Activated CD4-positive, alpha-beta memory T cell treated with anti-CD3 and anti-CD28 coated beads, Interleukin-2, amount 10 ng/mL, durations not matched to agents 7 days and 5 days (primary cell): ENCODE measurements around the gene CCL17. TPM values are rescaled to one million over a fixed set of nuclear protein-coding genes. Genes with fewer than 3 reads are reported as not detected.

ENCODE experiments used
- CTCF ChIA-PET: fragments of 350-600 bp; sonication (Branson Sonifier 250); formaldehyde crosslinking; loops from one replicate; lab custom pipeline; 2021; ENCODE audit warnings: antibody characterized with exemption, inconsistent platforms; lab: Charles Lee
- POLR2A ChIA-PET: fragments of 350-600 bp; sonication (Branson Sonifier 250); formaldehyde crosslinking; loops from one replicate; lab custom pipeline; 2021; ENCODE audit warnings: antibody characterized with exemption; lab: Charles Lee
- DNase-seq: peaks from one replicate; pipeline ENCODE4 v3.0.0-alpha.2; 2020
- H3K27ac Mint-ChIP-seq: one replicate; pipeline ENCODE4 v1.8.0; 2021; ENCODE audit warnings: mild to moderate bottlenecking, mixed read lengths
- H3K27me3 Mint-ChIP-seq: one replicate; pipeline ENCODE4 v1.8.0; 2021; ENCODE audit warnings: mixed read lengths
- H3K36me3 Mint-ChIP-seq: one replicate; pipeline ENCODE4 v1.8.0; 2021; ENCODE audit warnings: low read depth, mixed read lengths
- H3K4me1 Mint-ChIP-seq: one replicate; pipeline ENCODE4 v1.8.0; 2021; ENCODE audit warnings: mixed read lengths
- H3K4me3 Mint-ChIP-seq: one replicate; pipeline ENCODE4 v1.8.0; 2021; ENCODE audit warnings: mild to moderate bottlenecking, mixed read lengths
- H3K9me3 Mint-ChIP-seq: one replicate; pipeline ENCODE4 v1.8.0; 2021; ENCODE audit warnings: mixed read lengths
- total RNA-seq, 2 experiments: library from RNA; stranded (reverse); gene quantifications; one replicate each; pipeline ENCODE4 v1.2.3, GENCODE V29; 2021

The CCL17 gene
- total RNA-seq: not detected

GRCh38 chr16:57403965-57404817 lies at the start of gene CCL17:
TSS of gene CCL17 (plus strand) at chr16:57404767. CDS start at chr16:57413933, 9,166 bp downstream.
- no peak within 1 kb of the TSS for H3K4me3 Mint-ChIP-seq
- H3K4me1 Mint-ChIP-seq: no peaks in the 10 kb centered on the region
- H3K27me3 Mint-ChIP-seq: peaks cover 6% of the 10 kb centered on the region
- ChIA-PET POLR2A (interaction anchor here (1.1 kb wide), 1 partner anchor 14 kb away, joined by 3 read pairs; no protein-coding TSS in a partner anchor), CTCF (interaction anchor here (0.8 to 1.6 kb wide), 3 partner anchors 13 to 58 kb away, joined by 3 to 4 read pairs (median 4); partner anchors contain the start of gene POLR2C)
- no peaks in the 10 kb centered on the region for H3K9me3 Mint-ChIP-seq
- H3K36me3 Mint-ChIP-seq: no peaks in the 10 kb centered on the region
- no peak for DNase-seq
- H3K27ac Mint-ChIP-seq: no peak within 1 kb of the TSS

- no peak for DNase-seq
- Mint-ChIP-seq H3K27ac (no peak overlapping the region), H3K9me3 (no peaks in the 10 kb centered on the region), H3K27me3 (peaks cover 15% of the 10 kb centered on the region), H3K4me3 (no peak overlapping the region), H3K4me1 (no peaks in the 10 kb centered on the region), H3K36me3 (no peaks in the 10 kb centered on the region)
- ChIA-PET POLR2A (no interaction called here), CTCF (no interaction called here)
Observed at GRCh38 chr16:57355898-57356414, 48.6 kb upstream of the CCL17 start.

GRCh38 chr16:57356547-57356946 lies 48.0 kb upstream of the CCL17 start:
- POLR2A ChIA-PET: no interaction called here
- Mint-ChIP-seq H3K36me3 (no peaks in the 10 kb centered on the region), H3K4me1 (no peaks in the 10 kb centered on the region), H3K27ac (no peak overlapping the region), H3K9me3 (no peaks in the 10 kb centered on the region), H3K27me3 (peaks cover 15% of the 10 kb centered on the region), H3K4me3 (no peak overlapping the region)
- DNase-seq: no peak
- CTCF ChIA-PET: no interaction called here

GRCh38 chr16:57357330-57358085 lies 47.1 kb upstream of the CCL17 start:
- no peaks in the 10 kb centered on the region for H3K36me3 Mint-ChIP-seq

GRCh38 chr16:57358086-57358420 lies 46.5 kb upstream of the CCL17 start:
- Mint-ChIP-seq H3K4me1 (no peaks in the 10 kb centered on the region), H3K36me3 (no peaks in the 10 kb centered on the region), H3K27ac (no peak overlapping the region), H3K27me3 (peaks cover 7% of the 10 kb centered on the region), H3K4me3 (no peak overlapping the region), H3K9me3 (no peaks in the 10 kb centered on the region)
- ChIA-PET CTCF (no interaction called here), POLR2A (no interaction called here)
- no peak for DNase-seq

More at GRCh38 chr16:57357330-57358085, 47.1 kb upstream of the CCL17 start:
- no peak overlapping the region for H3K27ac Mint-ChIP-seq
- no peak for DNase-seq
- H3K27me3 Mint-ChIP-seq: peaks cover 8% of the 10 kb centered on the region
- no peaks in the 10 kb centered on the region for H3K9me3 Mint-ChIP-seq
- H3K4me1 Mint-ChIP-seq: no peaks in the 10 kb centered on the region
- no peak overlapping the region for H3K4me3 Mint-ChIP-seq
- ChIA-PET POLR2A (no interaction called here), CTCF (no interaction called here)

- no peaks in the 10 kb centered on the region for H3K4me1 Mint-ChIP-seq
- H3K4me3 Mint-ChIP-seq: no peak within 1 kb of the TSS
- POLR2A ChIA-PET: no interaction called here
- H3K9me3 Mint-ChIP-seq: no peaks in the 10 kb centered on the region
- H3K36me3 Mint-ChIP-seq: no peaks in the 10 kb centered on the region
- DNase-seq: no peak
- CTCF ChIA-PET: no interaction called here
- peaks cover 6% of the 10 kb centered on the region for H3K27me3 Mint-ChIP-seq
- H3K27ac Mint-ChIP-seq: no peak within 1 kb of the TSS
Observed at GRCh38 chr16:57358527-57359095, 46.0 kb upstream of the CCL17 start, which contains the start of gene CCL22. TSS of gene CCL22 (plus strand) at chr16:57358783. CDS start at chr16:57358817, 34 bp downstream.

- Mint-ChIP-seq H3K27me3 (peaks cover 11% of the 10 kb centered on the region), H3K4me3 (no peak overlapping the region), H3K4me1 (no peaks in the 10 kb centered on the region), H3K9me3 (no peaks in the 10 kb centered on the region), H3K27ac (no peak overlapping the region), H3K36me3 (no peaks in the 10 kb centered on the region)
- POLR2A ChIA-PET: no interaction called here
- CTCF ChIA-PET: no interaction called here
- DNase-seq: no peak
Observed at GRCh38 chr16:57360321-57360935, 44.1 kb upstream of the CCL17 start.

DNA sequence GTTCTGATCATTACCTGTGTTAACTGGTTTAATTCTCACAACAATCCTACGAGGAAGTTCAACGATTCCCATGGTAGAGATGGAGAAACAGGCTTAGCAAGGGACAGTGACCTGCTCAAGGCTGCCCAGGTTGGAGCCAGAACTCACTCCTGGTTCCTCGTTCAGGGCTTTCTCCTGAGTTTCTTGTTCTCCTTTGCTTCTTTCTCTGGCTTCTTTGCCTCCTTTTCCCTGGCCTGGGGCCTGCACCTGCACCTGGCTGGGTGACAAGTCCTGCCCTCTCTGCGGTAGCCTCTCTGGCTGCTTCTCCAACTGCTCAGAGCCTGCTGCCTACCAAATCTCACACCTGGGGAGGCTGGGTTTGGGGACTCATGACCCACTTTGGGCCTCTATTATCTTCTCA lies 43.2 kb upstream of the CCL17 start:
- ChIA-PET POLR2A (no interaction called here), CTCF (no interaction called here)
- Mint-ChIP-seq H3K4me1 (no peaks in the 10 kb centered on the region), H3K36me3 (no peaks in the 10 kb centered on the region), H3K27ac (no peak overlapping the region), H3K27me3 (peaks cover 12% of the 10 kb centered on the region), H3K4me3 (no peak overlapping the region), H3K9me3 (no peaks in the 10 kb centered on the region)
- DNase-seq: no peak

DNA sequence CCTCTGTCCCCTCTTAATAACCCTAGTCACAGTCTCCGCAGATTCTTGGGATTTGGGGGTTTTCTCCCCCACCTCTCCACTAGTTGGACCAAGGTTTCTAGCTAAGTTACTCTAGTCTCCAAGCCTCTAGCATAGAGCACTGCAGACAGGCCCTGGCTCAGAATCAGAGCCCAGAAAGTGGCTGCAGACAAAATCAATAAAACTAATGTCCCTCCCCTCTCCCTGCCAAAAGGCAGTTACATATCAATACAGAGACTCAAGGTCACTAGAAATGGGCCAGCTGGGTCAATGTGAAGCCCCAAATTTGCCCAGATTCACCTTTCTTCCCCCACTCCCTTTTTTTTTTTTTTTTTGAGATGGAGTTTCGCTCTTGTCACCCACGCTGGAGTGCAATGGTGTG lies 40.4 kb upstream of the CCL17 start:
- Mint-ChIP-seq H3K9me3 (no peaks in the 10 kb centered on the region), H3K27ac (no peak overlapping the region), H3K4me1 (no peaks in the 10 kb centered on the region), H3K36me3 (no peaks in the 10 kb centered on the region), H3K27me3 (peaks cover 21% of the 10 kb centered on the region), H3K4me3 (no peak overlapping the region)
- no peak for DNase-seq
- CTCF ChIA-PET: no interaction called here
- POLR2A ChIA-PET: no interaction called here

GRCh38 chr16:57366544-57367040 lies 38.0 kb upstream of the CCL17 start:
- ChIA-PET POLR2A (interaction anchor here (0.6 kb wide), 1 partner anchor 98 kb away, joined by 3 read pairs; no protein-coding TSS in a partner anchor), CTCF (no interaction called here)
- no peak overlapping the region for H3K27ac Mint-ChIP-seq
- H3K4me3 Mint-ChIP-seq: no peak overlapping the region
- H3K9me3 Mint-ChIP-seq: no peaks in the 10 kb centered on the region
- no peak for DNase-seq
- no peaks in the 10 kb centered on the region for H3K36me3 Mint-ChIP-seq
- no peaks in the 10 kb centered on the region for H3K4me1 Mint-ChIP-seq
- peaks cover 24% of the 10 kb centered on the region for H3K27me3 Mint-ChIP-seq

DNA sequence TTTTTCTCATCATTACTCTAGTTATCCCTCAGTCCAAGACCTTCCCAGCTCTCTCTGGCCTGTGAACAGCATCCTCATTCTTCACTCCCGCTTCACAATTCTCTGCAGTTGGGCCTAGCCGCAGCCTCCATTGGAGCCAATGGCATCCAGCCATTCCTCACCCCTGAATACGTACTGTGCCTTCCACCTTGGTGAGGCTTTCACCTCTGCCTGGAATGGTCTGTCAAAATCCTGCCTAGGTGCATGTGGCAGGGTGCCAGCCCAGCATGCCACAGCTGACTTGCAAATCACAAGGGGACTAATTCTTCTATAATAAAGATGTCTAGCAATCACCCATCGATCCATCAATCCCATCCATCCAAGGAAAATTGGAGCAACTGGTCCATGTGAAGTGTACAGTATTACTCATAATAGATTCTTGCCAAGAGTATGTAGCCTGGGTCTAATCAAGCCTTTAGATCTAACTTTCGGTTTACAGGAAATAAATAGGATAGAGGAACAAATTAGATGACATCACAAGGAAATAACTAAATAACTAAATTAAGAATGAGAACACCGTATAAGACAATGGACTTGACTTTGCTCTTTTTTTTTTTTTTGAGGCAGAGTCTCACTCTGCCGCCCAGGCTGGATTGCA lies 37.3 kb upstream of the CCL17 start:
- no peak for DNase-seq
- H3K4me3 Mint-ChIP-seq: no peak overlapping the region
- CTCF ChIA-PET: no interaction called here
- POLR2A ChIA-PET: no interaction called here
- H3K9me3 Mint-ChIP-seq: no peaks in the 10 kb centered on the region
- peaks cover 24% of the 10 kb centered on the region for H3K27me3 Mint-ChIP-seq
- H3K4me1 Mint-ChIP-seq: no peaks in the 10 kb centered on the region
- H3K36me3 Mint-ChIP-seq: no peaks in the 10 kb centered on the region
- no peak overlapping the region for H3K27ac Mint-ChIP-seq
